Esophagus squamous epithelium (tissue), 5 donors: ENCODE data around the gene PTX3. TPM values are rescaled to one million over a fixed set of nuclear protein-coding genes. Genes with fewer than 3 reads are reported as not detected.

Source experiments
- DNase-seq: peaks from one replicate; lab custom pipeline; 2025; lab: John Stamatoyannopoulos, UW
- H3K27ac ChIP-seq, 4 donors: fragments of 200-600 bp; sonication (generic); one replicate each; pipeline ENCODE4 v1.5.1; 2016 to 2019; ENCODE audit warnings: mild to moderate bottlenecking in 1 of 4
- H3K27me3 ChIP-seq, 4 donors: fragments of 200-600 bp; sonication (generic); 1 replicate in 3 of 4; 2 replicates in 1 of 4; pipeline versions ENCODE4 v1.5.1 to v1.6.0; 2017 to 2021; ENCODE audit warnings: antibody characterized with exemption in 1 of 4
- H3K36me3 ChIP-seq, 3 donors: fragments of 200-600 bp; sonication (generic); one replicate each; pipeline ENCODE4 v1.5.1; 2016 to 2019
- H3K4me1 ChIP-seq, 3 donors: fragments of 200-600 bp; sonication (generic); one replicate each; pipeline ENCODE4 v1.5.1; 2017 to 2019
- H3K4me3 ChIP-seq, 4 donors: fragments of 200-600 bp; sonication (generic); 1 replicate in 3 of 4; 2 replicates in 1 of 4; pipeline ENCODE4 v1.5.1; 2016 to 2019; ENCODE audit warnings: mild to moderate bottlenecking in 2 of 4, moderate library complexity in 1 of 4
- H3K9me3 ChIP-seq, 3 donors: fragments of 200-600 bp; sonication (generic); one replicate each; pipeline ENCODE4 v1.5.1; 2016 to 2019
- POLR2A ChIP-seq, 4 donors: fragments of 450-650 bp; IDR thresholded peaks; one replicate each; pipeline ENCODE4 v1.6.1; 2017; ENCODE audit warnings: antibody characterized with exemption in 4 of 4, mild to moderate bottlenecking in 4 of 4, moderate library complexity in 3 of 4
- WGBS, 2 donors: methylation state at CpG; one replicate each; pipeline ENCODE4 v1.1.5; 2018; 5-methylcytosine and 5-hydroxymethylcytosine counted together
- intact Hi-C: fragments of 100-400 bp; cut with DNase I; formaldehyde crosslinking; loops from one replicate; pipeline ENCODE4 v1.15.0; 2022
- total RNA-seq, 4 donors: library from RNA; depleted of rRNA; stranded (reverse); fragments of >200 nt; gene quantifications; one replicate each; pipeline ENCODE4 v1.1.0, GENCODE V29; 2016
- TF ChIP-seq, protein P1 (sequence below), 6 experiments: fragments of 450-650 bp in 4 of 6; fragments of 200-600 bp in 2 of 6; sonication (generic) in 2 of 6; IDR thresholded peaks; one replicate each; pipeline ENCODE4 v1.5.1; 2016 to 2019; ENCODE audit warnings: antibody characterized with exemption in 6 of 6, mild to moderate bottlenecking in 4 of 6, moderate library complexity in 4 of 6
- donor health status: DM: yes; HTN: yes; CAD: no.

PTX3 gene
- total RNA-seq, 4 donors from 2014 or later, result 0.57 to 2.3 (median 1.7) TPM; not detected in 1

DNA sequence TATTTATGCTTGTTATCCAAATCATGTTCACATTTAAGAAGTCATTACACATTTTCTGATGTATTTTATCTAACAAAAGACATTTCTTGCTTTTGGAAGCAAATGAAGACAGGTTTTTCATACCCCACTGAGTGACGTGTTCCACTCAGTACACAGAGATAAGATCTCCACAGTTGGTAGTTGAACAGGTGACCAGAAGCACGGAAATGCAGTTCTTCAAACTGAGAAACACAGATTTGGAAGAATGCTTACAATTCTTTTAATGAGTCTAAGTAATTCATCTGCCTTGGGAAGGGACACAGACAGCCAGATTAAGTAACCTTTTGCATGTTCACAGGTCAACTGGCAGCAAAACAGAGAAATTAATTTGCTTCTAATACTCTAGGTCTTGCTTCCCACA is 23.1 kb downstream of the PTX3 start:
- H3K9me3 ChIP-seq, result no peaks in the 10 kb centered on the region
- no peaks in the 10 kb centered on the region for H3K27me3 ChIP-seq
- DNase-seq, result no peak
- intact Hi-C loops, result no loop called here
- H3K27ac ChIP-seq, result no peak overlapping the region
- H3K4me1 ChIP-seq, result no peaks in the 10 kb centered on the region
- no peaks in the 10 kb centered on the region for H3K36me3 ChIP-seq
- no peak overlapping the region for H3K4me3 ChIP-seq
- no peak for TF ChIP-seq POLR2A (IDR thresholded peaks at IDR 0.05)
- TF ChIP-seq, protein P1, sequence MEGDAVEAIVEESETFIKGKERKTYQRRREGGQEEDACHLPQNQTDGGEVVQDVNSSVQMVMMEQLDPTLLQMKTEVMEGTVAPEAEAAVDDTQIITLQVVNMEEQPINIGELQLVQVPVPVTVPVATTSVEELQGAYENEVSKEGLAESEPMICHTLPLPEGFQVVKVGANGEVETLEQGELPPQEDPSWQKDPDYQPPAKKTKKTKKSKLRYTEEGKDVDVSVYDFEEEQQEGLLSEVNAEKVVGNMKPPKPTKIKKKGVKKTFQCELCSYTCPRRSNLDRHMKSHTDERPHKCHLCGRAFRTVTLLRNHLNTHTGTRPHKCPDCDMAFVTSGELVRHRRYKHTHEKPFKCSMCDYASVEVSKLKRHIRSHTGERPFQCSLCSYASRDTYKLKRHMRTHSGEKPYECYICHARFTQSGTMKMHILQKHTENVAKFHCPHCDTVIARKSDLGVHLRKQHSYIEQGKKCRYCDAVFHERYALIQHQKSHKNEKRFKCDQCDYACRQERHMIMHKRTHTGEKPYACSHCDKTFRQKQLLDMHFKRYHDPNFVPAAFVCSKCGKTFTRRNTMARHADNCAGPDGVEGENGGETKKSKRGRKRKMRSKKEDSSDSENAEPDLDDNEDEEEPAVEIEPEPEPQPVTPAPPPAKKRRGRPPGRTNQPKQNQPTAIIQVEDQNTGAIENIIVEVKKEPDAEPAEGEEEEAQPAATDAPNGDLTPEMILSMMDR (IDR thresholded peaks at IDR 0.05), result no peak
- 48 to 67% methylated on average over 2 of the region's 2 CpGs for WGBS, 2 donors

- no peaks in the 10 kb centered on the region for H3K36me3 ChIP-seq
- no peaks in the 10 kb centered on the region for H3K4me1 ChIP-seq
- intact Hi-C loops, result no loop called here
- WGBS, 2 donors, result 21 to 51% methylated on average over 2 of the region's 2 CpGs
- no peaks in the 10 kb centered on the region for H3K27me3 ChIP-seq
- TF ChIP-seq, protein P1 (IDR thresholded peaks at IDR 0.05), result no peak
- TF ChIP-seq POLR2A (IDR thresholded peaks at IDR 0.05), result no peak
- no peak overlapping the region for H3K4me3 ChIP-seq
- no peak for DNase-seq
- H3K27ac ChIP-seq, result no peak overlapping the region
- no peaks in the 10 kb centered on the region for H3K9me3 ChIP-seq
These were observed 23.6 kb downstream of the PTX3 start for GRCh38 chr3:157460253-157460652.

- no peaks in the 10 kb centered on the region for H3K9me3 ChIP-seq
These were observed 27.2 kb downstream of the PTX3 start for GRCh38 chr3:157463816-157464215.

GRCh38 chr3:157464321-157464720 is 27.7 kb downstream of the PTX3 start:
- no peak for DNase-seq
- H3K27ac ChIP-seq, result no peak overlapping the region
- WGBS, 2 donors, result 57 to 78% methylated on average over 3 of the region's 3 CpGs
- no peaks in the 10 kb centered on the region for H3K27me3 ChIP-seq
- H3K4me3 ChIP-seq, result no peak overlapping the region
- H3K36me3 ChIP-seq, result no peaks in the 10 kb centered on the region
- H3K4me1 ChIP-seq, result no peaks in the 10 kb centered on the region
- TF ChIP-seq, protein P1 (IDR thresholded peaks at IDR 0.05), result no peak
- no peak for TF ChIP-seq POLR2A (IDR thresholded peaks at IDR 0.05)
- H3K9me3 ChIP-seq, result no peaks in the 10 kb centered on the region
- intact Hi-C loops, result no loop called here

More at GRCh38 chr3:157463816-157464215, 27.2 kb downstream of the PTX3 start:
- intact Hi-C loops, result no loop called here
- no peak overlapping the region for H3K27ac ChIP-seq
- no peaks in the 10 kb centered on the region for H3K27me3 ChIP-seq
- 50 to 79% methylated on average over 1 of the region's 1 CpG for WGBS, 2 donors
- TF ChIP-seq, protein P1 (IDR thresholded peaks at IDR 0.05), result no peak
- TF ChIP-seq POLR2A (IDR thresholded peaks at IDR 0.05), result no peak
- no peak overlapping the region for H3K4me3 ChIP-seq
- no peak for DNase-seq
- H3K36me3 ChIP-seq, result no peaks in the 10 kb centered on the region
- no peaks in the 10 kb centered on the region for H3K4me1 ChIP-seq

DNA sequence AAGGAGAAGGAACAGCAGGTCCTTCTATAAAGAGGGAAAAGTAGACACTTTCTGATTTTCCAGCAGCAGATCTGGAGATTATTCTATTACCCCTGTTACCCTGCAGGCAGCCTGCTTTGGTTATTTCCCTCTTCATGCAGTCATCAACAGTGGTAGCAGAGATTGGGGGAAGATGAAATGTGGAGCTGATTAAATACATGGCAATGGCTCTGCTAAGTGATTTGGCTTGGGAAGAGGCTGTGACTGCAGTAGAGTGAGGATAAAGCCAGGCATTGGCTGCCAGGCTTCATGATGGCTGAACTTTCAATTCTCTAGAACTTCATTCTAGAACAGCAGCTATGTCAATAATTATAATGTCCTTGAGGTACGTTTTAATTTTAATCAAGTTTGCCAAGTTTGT is 29.1 kb downstream of the PTX3 start:
- Histone ChIP-seq H3K36me3 (no peaks in the 10 kb centered on the region), H3K27me3 (no peaks in the 10 kb centered on the region), H3K4me3 (no peak overlapping the region), H3K4me1 (no peaks in the 10 kb centered on the region), H3K9me3 (no peaks in the 10 kb centered on the region), H3K27ac (no peak overlapping the region)
- no peak for DNase-seq
- TF ChIP-seq POLR2A (IDR thresholded peaks at IDR 0.05), result no peak
- TF ChIP-seq, protein P1 (IDR thresholded peaks at IDR 0.05), result no peak
- 72 to 93% methylated on average over 1 of the region's 1 CpG for WGBS, 2 donors
- intact Hi-C loops, result no loop called here
